Fibroblast of lung (primary cell): ENCODE results near the gene KLHL29.

ENCODE experiments used
- EZH2 ChIP-seq: IDR thresholded peaks from 2 replicates; pipeline ENCODE4 v1.5.1; 2012; ENCODE audit warnings: low read length, control low read depth, mild to moderate bottlenecking; ENCODE audit errors: missing control alignments
- TF ChIP-seq, protein P1 (sequence below), 2 donors: IDR thresholded peaks in 1 of 2; conservative IDR thresholded peaks in 1 of 2; 1 replicate in 1 of 2; 2 replicates in 1 of 2; pipeline ENCODE4 v1.5.1; 2011 to 2012; ENCODE audit warnings: low read length in 2 of 2, control low read depth in 1 of 2, inconsistent platforms in 1 of 2, low read depth in 1 of 2, mild to moderate bottlenecking in 1 of 2

- TF ChIP-seq, protein P1, sequence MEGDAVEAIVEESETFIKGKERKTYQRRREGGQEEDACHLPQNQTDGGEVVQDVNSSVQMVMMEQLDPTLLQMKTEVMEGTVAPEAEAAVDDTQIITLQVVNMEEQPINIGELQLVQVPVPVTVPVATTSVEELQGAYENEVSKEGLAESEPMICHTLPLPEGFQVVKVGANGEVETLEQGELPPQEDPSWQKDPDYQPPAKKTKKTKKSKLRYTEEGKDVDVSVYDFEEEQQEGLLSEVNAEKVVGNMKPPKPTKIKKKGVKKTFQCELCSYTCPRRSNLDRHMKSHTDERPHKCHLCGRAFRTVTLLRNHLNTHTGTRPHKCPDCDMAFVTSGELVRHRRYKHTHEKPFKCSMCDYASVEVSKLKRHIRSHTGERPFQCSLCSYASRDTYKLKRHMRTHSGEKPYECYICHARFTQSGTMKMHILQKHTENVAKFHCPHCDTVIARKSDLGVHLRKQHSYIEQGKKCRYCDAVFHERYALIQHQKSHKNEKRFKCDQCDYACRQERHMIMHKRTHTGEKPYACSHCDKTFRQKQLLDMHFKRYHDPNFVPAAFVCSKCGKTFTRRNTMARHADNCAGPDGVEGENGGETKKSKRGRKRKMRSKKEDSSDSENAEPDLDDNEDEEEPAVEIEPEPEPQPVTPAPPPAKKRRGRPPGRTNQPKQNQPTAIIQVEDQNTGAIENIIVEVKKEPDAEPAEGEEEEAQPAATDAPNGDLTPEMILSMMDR (conservative IDR thresholded peaks at IDR 0.05 in 1 of 2, IDR thresholded peaks at IDR 0.05 in 1 of 2; ENCODE audit: low read depth in 1 of 2, low read length in 2 of 2) = no peak
- no peak for TF ChIP-seq EZH2
These were observed 203.7 kb downstream of the KLHL29 start for GRCh38 chr2:23588508-23589201.
